Measurements from ENCODE around the gene ST14. TPM values are rescaled to one million over a fixed set of nuclear protein-coding genes. Genes with fewer than 3 reads are reported as not detected.

Gene ST14
- total and polyA plus RNA-seq, 2 donors (not counting 1 experiment from before 2014, with no cell fraction given): 36.2 to 52.2 TPM

DNA sequence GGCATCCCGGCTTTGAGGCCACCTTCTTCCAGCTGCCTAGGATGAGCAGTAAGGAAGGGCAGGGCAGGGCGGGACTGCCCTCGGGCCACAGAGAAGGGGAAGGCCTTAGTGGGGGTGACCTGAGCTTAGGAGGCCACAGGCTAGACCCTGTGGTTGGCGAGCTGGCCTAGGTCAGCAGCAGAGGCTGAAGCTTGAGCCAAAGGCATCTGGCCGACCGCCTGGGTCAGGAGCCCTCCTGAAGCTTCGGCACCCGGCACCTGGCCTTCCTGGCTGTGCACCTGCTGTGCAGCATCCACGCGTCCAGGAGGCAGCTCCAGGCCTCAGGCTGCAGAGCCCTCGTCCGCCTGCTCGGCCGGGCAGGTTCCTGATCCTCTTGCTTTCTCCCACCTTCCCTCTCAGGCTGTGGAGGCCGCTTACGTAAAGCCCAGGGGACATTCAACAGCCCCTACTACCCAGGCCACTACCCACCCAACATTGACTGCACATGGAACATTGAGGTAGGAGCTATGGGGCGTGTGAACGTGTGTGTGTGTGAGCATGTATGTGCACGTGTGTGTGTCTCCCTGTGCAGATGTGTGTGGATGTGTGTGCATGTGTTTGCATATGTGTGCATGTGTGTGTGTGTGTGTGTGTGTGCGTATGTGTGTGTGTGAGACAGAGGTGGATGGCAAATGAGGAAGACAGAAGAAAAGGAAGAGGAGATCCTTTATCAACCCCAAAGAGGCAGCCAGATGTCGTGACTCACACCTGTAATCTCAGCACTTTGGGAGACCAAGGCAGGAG lies 34.9 kb downstream of the ST14 start:
- CTCF ChIA-PET: interaction anchor here (1.5 kb wide), 1 partner anchor 18 kb away, joined by 3 read pairs; no protein-coding TSS in a partner anchor
- Histone ChIP-seq H3K27ac (ENCODE audit: low read length in 2 of 2) (no peak overlapping the region), H3K4me2 (replicated peaks; ENCODE audit: low read depth, low read length, poor library complexity, severe bottlenecking) (no peak overlapping the region), H3K79me2 (ENCODE audit: control insufficient read depth, insufficient read depth, low read length) (no peaks in the 10 kb centered on the region), H3K9ac (ENCODE audit: low read length) (no peak overlapping the region), H3K4me1 (ENCODE audit: control insufficient read depth in 2 of 2, insufficient read depth in 2 of 2, low read length in 2 of 2) (no peaks in the 10 kb centered on the region), H2AFZ (ENCODE audit: insufficient read depth, low read depth, low read length, poor library complexity, severe bottlenecking) (no peak overlapping the region), H3K36me3 (replicated peaks in 1 of 2; ENCODE audit: control extremely low read depth in 1 of 2, control insufficient read depth in 1 of 2, extremely low read depth in 1 of 2, insufficient read depth in 2 of 2, low read length in 1 of 2) (peaks cover 1 to 61% of the 10 kb centered on the region in 2 experiments), H4K20me1 (ENCODE audit: control insufficient read depth, insufficient read depth, low read length, poor library complexity, severe bottlenecking) (no peaks in the 10 kb centered on the region), H3K9me3 (ENCODE audit: control extremely low read depth in 1 of 3, control insufficient read depth in 2 of 3, insufficient read depth in 1 of 3, low read length in 2 of 3) (peaks cover 0 to 3% (median 0%) of the 10 kb centered on the region in 3 donors), H3K4me3 (ENCODE audit: control extremely low read depth in 1 of 5, extremely low read depth in 1 of 5, insufficient read depth in 1 of 5, low read depth in 2 of 5, low read length in 4 of 5) (no peak overlapping the region), H3K27me3 (replicated peaks in 1 of 4; ENCODE audit: control extremely low read depth in 1 of 4, control insufficient read depth in 3 of 4, insufficient read depth in 4 of 4, low read length in 3 of 4) (no peaks in the 10 kb centered on the region)
- DNase-seq (no peak), ATAC-seq (ENCODE audit: low read depth) (no peak)
- intact Hi-C loops (cut with micrococcal nuclease): no loop called here
- Mint-ChIP-seq H3K4me3 (no peak overlapping the region), H3K9me3 (ENCODE audit: insufficient read depth) (no peaks in the 10 kb centered on the region), H3K27ac (no peak overlapping the region), H3K27me3 (no peaks in the 10 kb centered on the region), H3K4me1 (peaks cover 2% of the 10 kb centered on the region)
- TF ChIP-seq, protein P1, sequence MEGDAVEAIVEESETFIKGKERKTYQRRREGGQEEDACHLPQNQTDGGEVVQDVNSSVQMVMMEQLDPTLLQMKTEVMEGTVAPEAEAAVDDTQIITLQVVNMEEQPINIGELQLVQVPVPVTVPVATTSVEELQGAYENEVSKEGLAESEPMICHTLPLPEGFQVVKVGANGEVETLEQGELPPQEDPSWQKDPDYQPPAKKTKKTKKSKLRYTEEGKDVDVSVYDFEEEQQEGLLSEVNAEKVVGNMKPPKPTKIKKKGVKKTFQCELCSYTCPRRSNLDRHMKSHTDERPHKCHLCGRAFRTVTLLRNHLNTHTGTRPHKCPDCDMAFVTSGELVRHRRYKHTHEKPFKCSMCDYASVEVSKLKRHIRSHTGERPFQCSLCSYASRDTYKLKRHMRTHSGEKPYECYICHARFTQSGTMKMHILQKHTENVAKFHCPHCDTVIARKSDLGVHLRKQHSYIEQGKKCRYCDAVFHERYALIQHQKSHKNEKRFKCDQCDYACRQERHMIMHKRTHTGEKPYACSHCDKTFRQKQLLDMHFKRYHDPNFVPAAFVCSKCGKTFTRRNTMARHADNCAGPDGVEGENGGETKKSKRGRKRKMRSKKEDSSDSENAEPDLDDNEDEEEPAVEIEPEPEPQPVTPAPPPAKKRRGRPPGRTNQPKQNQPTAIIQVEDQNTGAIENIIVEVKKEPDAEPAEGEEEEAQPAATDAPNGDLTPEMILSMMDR (IDR thresholded peaks at IDR 0.05): no peak
- no peak for TF ChIP-seq EZH2 (IDR thresholded peaks at IDR 0.05; ENCODE audit: borderline replicate concordance, insufficient read depth, low read depth, low read length, poor library complexity, severe bottlenecking)
- POLR2A ChIA-PET: no interaction called here
- WGBS (ENCODE audit: insufficient coverage): 95% methylated on average over 17 of the region's 21 CpGs

DNA sequence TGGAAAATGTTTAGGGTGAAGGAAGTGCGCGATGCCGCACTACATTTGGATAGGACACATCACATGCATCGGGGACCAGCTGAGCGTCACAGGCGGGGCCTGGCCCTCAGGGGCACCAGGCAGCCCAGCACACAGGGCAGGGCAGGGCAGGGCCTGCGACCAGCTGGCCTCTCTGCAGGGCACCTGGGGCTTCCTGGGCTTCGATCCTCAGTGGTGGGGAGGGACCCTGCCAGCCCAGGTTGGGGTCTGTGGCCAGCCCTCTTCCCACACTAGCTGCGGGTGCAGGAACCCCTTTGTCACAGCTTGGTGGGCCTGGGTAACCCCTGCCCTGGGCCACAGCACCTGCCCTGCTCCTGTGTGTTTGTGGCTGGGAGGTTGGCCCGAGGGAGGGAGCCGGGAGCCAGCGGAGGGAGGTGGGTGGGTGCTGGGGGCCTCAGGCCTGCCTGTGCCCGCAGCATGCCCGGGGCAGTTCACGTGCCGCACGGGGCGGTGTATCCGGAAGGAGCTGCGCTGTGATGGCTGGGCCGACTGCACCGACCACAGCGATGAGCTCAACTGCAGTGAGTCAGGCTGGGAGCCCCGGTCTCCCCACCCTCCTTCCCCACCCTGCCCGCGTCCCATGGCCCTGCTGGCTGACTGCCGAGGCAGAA lies 37.9 kb downstream of the ST14 start:
- no peaks in the 10 kb centered on the region for H3K27me3 ChIP-seq (replicated peaks in 1 of 4; ENCODE audit: control extremely low read depth in 1 of 4, control insufficient read depth in 3 of 4, insufficient read depth in 4 of 4, low read length in 3 of 4)
- no peaks in the 10 kb centered on the region for H3K79me2 ChIP-seq (ENCODE audit: control insufficient read depth, insufficient read depth, low read length)
- no peak overlapping the region for H3K4me3 ChIP-seq (ENCODE audit: control extremely low read depth in 1 of 5, extremely low read depth in 1 of 5, insufficient read depth in 1 of 5, low read depth in 2 of 5, low read length in 4 of 5)
- no peak for DNase-seq
- Mint-ChIP-seq H3K4me3 (no peak overlapping the region), H3K27ac (no peak overlapping the region), H3K4me1 (peaks cover 11% of the 10 kb centered on the region), H3K9me3 (ENCODE audit: insufficient read depth) (no peaks in the 10 kb centered on the region), H3K27me3 (no peaks in the 10 kb centered on the region)
- H3K4me1 ChIP-seq (ENCODE audit: control insufficient read depth in 2 of 2, insufficient read depth in 2 of 2, low read length in 2 of 2): peaks cover 8 to 9% of the 10 kb centered on the region in 2 donors
- peaks cover 1 to 59% of the 10 kb centered on the region in 2 experiments for H3K36me3 ChIP-seq (replicated peaks in 1 of 2; ENCODE audit: control extremely low read depth in 1 of 2, control insufficient read depth in 1 of 2, extremely low read depth in 1 of 2, insufficient read depth in 2 of 2, low read length in 1 of 2)
- H3K9ac ChIP-seq (ENCODE audit: low read length): no peak overlapping the region
- no peak overlapping the region for H3K4me2 ChIP-seq (replicated peaks; ENCODE audit: low read depth, low read length, poor library complexity, severe bottlenecking)
- H3K27ac ChIP-seq (ENCODE audit: low read length in 2 of 2): no peak overlapping the region
- TF ChIP-seq EZH2 (IDR thresholded peaks at IDR 0.05; ENCODE audit: borderline replicate concordance, insufficient read depth, low read depth, low read length, poor library complexity, severe bottlenecking): no peak
- TF ChIP-seq, protein P1 (IDR thresholded peaks at IDR 0.05): no peak
- no peak overlapping the region for H2AFZ ChIP-seq (ENCODE audit: insufficient read depth, low read depth, low read length, poor library complexity, severe bottlenecking)
- H4K20me1 ChIP-seq (ENCODE audit: control insufficient read depth, insufficient read depth, low read length, poor library complexity, severe bottlenecking): no peaks in the 10 kb centered on the region
- ChIA-PET POLR2A (no interaction called here), CTCF (no interaction called here)
- intact Hi-C loops (cut with micrococcal nuclease): no loop called here
- WGBS (ENCODE audit: insufficient coverage): 95% methylated on average over 22 of the region's 27 CpGs
- no peak for ATAC-seq (ENCODE audit: low read depth)
- peaks cover 0 to 7% (median 0%) of the 10 kb centered on the region in 3 donors for H3K9me3 ChIP-seq (ENCODE audit: control extremely low read depth in 1 of 3, control insufficient read depth in 2 of 3, insufficient read depth in 1 of 3, low read length in 2 of 3)
